Measurements from ENCODE around the gene CSRNP2.
"Not testable (repeated sequence)": the region's sequence is repeated elsewhere in the genome, so short reads cannot be mapped to it uniquely, and the experiment has no call there.

CSRNP2 gene

GRCh38 chr12:51025836-51026638 lies 57.4 kb downstream of the CSRNP2 start, which contains the start of gene SLC11A2:
Gene SLC11A2 (minus strand): TSS chr12:51026384. CDS start chr12:51010728, 15,656 bp downstream.
- peak; percentile 87 for DNase-seq

- peak; percentile 42 for DNase-seq
Observed at GRCh38 chr12:51025338-51025835, 58.0 kb downstream of the CSRNP2 start.

DNA sequence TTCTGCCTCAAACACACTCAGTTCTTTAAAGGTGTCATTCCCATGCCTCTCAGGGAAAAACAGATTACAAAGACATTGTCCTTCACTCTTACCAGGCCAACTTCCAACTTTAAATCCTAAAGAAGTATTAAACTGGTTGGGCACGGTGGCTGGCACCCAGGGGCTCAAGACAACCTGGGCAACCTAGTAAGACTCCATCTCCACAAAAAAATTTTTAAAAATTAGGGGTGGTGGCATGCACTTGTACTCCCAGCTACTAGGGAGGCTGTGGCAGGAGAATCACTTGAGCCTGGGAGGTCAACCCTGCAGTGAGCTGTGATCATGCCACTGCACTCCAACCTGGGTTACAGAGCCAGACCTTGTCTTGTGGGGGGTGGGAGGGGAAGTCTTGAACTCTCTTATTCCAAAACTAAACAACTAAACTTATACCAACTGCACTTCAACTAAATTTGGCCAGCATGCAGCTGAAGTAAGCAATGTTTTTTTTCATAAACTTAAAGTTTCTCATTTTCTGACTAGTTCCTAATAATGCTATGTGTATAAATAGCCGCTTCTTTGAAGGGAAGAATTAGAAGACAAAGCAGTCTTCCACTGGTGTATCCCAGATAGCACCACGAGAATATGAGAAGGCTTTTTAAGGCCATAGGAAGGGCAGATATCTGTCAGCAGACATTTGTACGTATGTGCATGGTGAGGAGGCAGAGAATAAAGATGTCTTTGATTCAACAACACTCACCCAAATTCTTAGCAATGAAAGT lies 59.6 kb downstream of the CSRNP2 start:
- no peak for DNase-seq

GRCh38 chr12:51021694-51022093 lies 61.7 kb downstream of the CSRNP2 start:
- no peak for DNase-seq

GRCh38 chr12:51020448-51021182 lies 62.8 kb downstream of the CSRNP2 start:
- DNase-seq = peak; percentile 18

- no peak for DNase-seq
Observed at GRCh38 chr12:51019927-51020326, 63.5 kb downstream of the CSRNP2 start.

- no peak for DNase-seq
Observed at GRCh38 chr12:51018956-51019355, 64.4 kb downstream of the CSRNP2 start.

DNA sequence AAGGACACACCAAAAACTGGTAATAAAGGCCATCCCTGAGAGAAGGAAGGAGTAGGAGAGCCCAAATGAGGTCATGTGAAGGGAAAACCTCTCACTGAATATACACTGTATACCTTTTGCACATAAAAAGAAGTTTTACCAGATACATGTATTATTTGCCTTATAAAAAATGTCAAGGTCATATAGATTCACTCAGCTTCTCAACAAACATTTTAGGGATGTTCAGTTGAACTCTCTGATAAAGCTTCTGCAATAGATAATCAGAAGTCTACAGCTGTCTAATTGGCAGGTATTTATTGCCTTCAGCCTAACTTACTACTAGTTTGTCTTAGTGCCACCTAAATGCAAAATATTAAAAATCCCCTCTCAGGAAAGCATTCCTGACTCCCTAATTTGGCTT lies 65.9 kb downstream of the CSRNP2 start:
- no peak for DNase-seq

DNA sequence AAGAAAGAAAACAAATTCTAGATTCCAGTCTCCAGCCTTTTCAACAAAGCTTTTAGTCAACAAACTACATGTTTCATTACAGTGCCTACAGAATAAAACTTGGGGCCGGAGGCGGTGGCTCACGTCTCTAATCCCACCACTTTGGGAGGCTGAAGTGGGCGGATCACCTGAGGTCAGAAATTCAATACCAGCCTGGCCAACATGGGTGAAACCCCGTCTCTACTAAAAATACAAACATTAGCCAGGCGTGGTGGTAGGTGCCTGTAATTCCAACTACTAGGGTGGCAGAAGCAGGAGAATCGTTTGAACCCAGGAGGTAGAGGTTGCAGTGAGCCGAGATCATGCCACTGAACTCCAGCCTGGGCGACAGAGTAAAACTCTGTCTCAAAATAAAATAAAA lies 68.9 kb downstream of the CSRNP2 start:
- DNase-seq = not testable (repeated sequence)

- DNase-seq = no peak
Observed at GRCh38 chr12:51013441-51013840, 70.0 kb downstream of the CSRNP2 start.

- no peak for DNase-seq
Observed at GRCh38 chr12:51012570-51013236, 70.7 kb downstream of the CSRNP2 start.

GRCh38 chr12:51011955-51012354 lies 71.4 kb downstream of the CSRNP2 start:
- DNase-seq = no peak

Measured in NCI-H748 treated with DMSO at 0.1 percent for 48 hours (cell line).